ENCODE results near the gene ADCK2.

DNA sequence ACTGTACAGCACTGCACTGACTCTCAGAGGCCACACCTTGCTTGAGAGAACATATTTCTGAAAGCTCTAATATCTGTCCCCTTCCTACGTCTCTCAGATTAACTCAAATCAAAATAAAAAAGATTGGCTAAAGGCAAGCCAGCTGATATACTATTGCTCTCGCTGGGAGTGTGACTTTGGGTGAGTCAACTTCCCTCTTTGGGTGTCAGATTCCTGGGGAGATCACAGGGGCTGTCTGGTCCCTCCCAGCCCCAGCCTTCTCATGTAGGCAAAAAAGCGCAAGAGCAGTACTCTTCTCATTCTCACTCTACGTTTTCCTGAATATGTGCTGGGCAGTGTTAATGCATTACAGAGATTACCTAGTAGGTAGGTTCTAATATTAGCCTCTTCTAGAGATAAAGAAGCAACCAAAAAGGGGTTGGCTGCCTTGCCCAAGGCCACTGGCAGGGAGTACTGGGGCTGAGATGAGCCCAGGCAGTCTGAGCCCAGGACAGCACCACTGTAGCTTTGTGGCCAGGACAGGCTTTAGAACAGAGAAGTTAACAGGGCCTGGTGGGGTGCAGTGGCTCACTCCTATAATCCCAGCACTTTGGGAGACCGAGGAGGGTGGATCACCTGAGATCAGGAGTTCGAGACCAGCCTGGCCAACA lies 23.1 kb upstream of the ADCK2 start:
- no peak for TF ChIP-seq POLR2A (IDR thresholded peaks at IDR 0.05; ENCODE audit: low read length)
- no peak for TF ChIP-seq GATA1 (IDR thresholded peaks at IDR 0.05; ENCODE audit: low read depth, low read length)

Measured in erythroblast (primary cell).